Stimulated activated CD8-positive, alpha-beta memory T cell treated with anti-CD3 and anti-CD28 coated beads, Interleukin-15, amount 100 ng/mL, for 4 hours (primary cell): ENCODE results near the gene SLC22A8.
"Not testable (repeated sequence)": the region's sequence is repeated elsewhere in the genome, so short reads cannot be mapped to it uniquely, and the experiment has no call there.

Source experiments
- DNase-seq, 2 donors: peaks; one replicate each; pipeline ENCODE4 v3.0.0-alpha.2; 2020; ENCODE audit warnings: low read depth in 2 of 2

SLC22A8 gene

GRCh38 chr11:62988276-62988675 is 27.4 kb downstream of the SLC22A8 start:
- DNase-seq, result no peak

DNA sequence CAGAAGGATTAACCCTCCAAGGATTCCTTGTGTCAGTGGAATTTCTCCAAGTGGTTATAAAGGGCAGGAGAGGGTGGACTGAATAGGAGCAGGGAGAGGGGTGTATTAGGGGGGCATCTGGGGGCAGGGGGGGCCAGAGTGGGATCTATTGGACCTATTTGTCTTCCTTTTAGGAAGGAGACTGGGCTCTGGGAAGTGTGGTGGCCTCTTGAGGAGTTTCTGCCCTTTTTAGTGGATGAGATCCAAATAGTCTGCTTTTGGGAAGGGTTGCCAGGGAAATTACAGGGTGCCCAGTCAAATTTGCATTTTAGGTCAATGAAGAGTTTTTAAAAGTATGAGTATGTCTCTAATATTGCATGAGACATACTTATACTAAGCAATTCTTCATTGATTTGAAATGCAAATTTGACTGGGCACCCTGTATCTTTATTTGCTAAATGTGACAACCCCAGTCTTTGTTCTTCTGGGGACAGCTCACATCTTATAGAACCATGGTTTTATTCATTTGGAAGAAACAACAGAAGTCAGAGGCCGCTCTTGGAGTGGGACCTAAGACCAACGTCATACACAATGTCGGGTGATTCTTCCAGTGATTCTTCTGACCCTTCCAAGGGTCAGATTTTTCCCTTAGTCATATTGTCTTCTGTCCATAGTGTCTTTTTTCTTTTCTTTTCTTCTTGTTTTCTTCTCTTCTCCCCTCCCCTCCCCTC is 30.4 kb downstream of the SLC22A8 start:
- DNase-seq, result no peak

- DNase-seq, result no peak
These were observed 31.1 kb downstream of the SLC22A8 start, which contains the start of gene SLC22A6 for GRCh38 chr11:62984451-62984991. TSS of gene SLC22A6 (minus strand) at chr11:62984967. CDS start at chr11:62984690, 277 bp downstream.

- DNase-seq, result no peak
These were observed 32.0 kb downstream of the SLC22A8 start for GRCh38 chr11:62983536-62984199.

- no peak for DNase-seq
These were observed 33.9 kb downstream of the SLC22A8 start for GRCh38 chr11:62981743-62982142.

- DNase-seq, result no peak
These were observed 35.4 kb downstream of the SLC22A8 start for GRCh38 chr11:62980133-62980760.

DNA sequence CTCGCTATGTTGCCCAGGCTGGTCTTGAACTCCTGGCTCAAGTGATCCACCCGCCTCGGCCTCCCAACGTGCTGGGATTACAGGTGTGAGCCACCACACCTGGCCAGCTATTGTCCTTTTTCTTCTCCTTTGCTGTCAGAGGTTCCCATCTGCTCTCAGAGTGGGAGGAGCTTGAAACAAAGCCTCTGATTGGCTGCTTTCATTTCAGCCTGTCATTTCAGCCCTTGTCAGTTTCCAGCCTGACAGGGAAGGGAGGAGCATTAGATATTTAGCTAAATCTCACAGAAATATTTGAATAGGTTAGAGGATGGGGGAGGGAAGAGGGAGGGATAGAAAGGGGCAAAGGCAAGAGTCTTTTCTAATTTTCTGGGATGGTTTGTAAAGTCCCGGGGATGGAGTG is 39.5 kb downstream of the SLC22A8 start:
- no peak for DNase-seq

GRCh38 chr11:62974848-62975522 is 40.7 kb downstream of the SLC22A8 start:
- no peak for DNase-seq

- DNase-seq, result no peak
These were observed 50.1 kb downstream of the SLC22A8 start for GRCh38 chr11:62965574-62965973.

GRCh38 chr11:62962391-62962790 is 53.2 kb downstream of the SLC22A8 start:
- DNase-seq, result no peak

- no peak for DNase-seq
These were observed 54.5 kb downstream of the SLC22A8 start for GRCh38 chr11:62961017-62961570.

DNA sequence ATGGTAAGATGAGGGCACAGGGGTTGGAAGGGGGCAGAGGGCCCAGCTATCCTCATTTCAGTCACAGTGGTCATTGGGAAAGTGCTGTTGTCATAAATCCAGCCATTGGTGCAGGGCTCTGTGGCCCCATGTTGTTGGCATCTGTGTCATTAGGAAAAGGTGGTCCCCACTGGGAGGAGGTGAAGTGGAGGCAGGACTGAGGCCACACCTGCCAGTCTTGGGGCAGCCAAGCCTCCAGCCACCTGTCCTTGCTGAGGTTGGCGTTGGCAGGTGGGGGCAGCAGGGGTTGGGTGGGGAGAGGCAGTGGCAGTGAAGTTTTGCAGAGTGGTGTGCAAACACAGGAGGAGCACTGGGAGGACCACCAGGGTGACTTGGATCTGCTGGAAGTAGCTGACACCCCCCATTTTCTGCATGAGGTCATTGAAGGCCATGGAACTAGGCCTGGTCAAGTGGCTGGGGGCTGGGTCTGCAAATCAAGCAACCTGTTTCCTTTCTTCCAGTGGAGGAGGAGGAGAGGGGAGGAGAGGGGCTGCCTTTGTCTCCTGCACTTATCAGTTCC is 56.1 kb downstream of the SLC22A8 start:
- no peak for DNase-seq

DNA sequence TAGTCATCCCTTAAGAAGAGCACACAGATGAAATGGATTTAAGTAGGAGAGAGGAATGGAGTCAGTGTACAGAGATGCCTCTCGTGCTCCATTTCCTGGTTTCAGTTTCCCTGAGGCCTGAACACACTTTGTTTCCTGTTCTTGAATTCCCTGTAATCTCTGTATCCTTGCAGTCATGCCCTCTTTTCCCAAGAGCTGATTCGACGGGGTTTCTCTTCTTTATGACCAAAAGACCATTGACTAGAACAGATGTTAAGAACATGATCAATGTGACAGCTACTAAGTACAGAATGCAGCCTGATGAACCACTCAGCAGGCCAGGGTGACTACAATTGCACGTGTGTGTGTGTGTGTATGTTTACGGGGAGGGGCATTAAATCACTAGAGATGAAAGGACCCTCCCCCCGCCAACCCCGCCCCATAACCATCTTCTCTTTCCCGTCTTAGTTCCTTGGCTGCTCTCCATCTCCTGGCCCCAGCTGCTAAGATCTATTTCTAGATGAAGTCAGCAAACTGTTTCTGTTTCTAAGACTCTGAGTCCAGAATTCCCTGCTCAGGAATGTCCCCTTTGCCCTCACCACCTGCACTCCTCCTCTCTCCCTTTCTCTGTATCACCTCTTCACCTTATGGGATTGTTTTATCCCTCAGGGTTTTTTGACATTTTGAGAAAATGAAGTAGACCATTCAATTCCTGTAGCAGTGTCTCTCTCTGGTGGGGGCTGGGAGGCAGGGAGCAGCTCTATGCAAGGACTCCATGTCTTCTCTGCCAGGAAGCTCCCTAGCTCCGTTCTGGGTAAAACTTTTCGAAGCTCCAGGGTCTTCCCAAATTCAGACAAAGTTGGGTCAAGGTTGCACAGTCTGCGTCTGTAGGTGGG is 56.9 kb downstream of the SLC22A8 start:
- DNase-seq, result no peak

DNA sequence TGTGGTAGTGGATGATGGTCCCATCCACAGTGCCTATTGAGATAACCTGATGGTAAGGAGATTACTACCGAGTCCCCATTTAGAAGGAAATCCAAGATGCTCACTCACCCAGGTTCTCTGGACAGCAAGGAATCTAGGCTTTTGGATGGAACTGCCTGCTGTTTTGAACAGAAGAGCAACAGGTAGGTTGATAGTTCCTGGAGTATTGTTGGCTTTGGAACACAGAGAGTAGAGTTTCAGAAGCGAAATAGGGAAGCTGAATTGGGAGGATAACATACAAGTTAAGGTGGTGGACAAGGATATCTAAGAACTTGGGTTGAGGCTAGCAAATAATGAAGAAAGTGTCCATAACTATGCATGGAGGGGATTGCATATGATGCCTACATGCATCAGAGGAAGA is 58.5 kb downstream of the SLC22A8 start:
- DNase-seq, result no peak

- no peak for DNase-seq
These were observed 61.2 kb downstream of the SLC22A8 start for GRCh38 chr11:62954478-62954877.

- no peak for DNase-seq
These were observed 61.8 kb downstream of the SLC22A8 start for GRCh38 chr11:62953811-62954210.

GRCh38 chr11:62948765-62949320 is 66.8 kb downstream of the SLC22A8 start:
- no peak for DNase-seq

GRCh38 chr11:62945538-62945937 is 70.1 kb downstream of the SLC22A8 start:
- DNase-seq, result not testable (repeated sequence)
